Chondrocyte (in vitro differentiated cells): ENCODE data around the gene COX19. TPM values are rescaled to one million over a fixed set of nuclear protein-coding genes. Genes with fewer than 3 reads are reported as not detected.

Experiments used
- DNase-seq: peaks from one replicate; pipeline ENCODE4 v3.0.0; 2021; ENCODE audit warnings: mixed read lengths, low spot score
- H3K27ac Mint-ChIP-seq: one replicate; pipeline ENCODE4 v1.8.0; 2021; ENCODE audit warnings: mild to moderate bottlenecking, moderate library complexity, mixed read lengths; ENCODE audit not compliant: unreplicated experiment
- H3K27me3 Mint-ChIP-seq: 2 replicates; pipeline ENCODE4 v1.8.0; 2021; ENCODE audit warnings: low read depth, mixed read lengths
- H3K36me3 Mint-ChIP-seq: 2 replicates; pipeline ENCODE4 v1.8.0; 2021; ENCODE audit warnings: low read depth, mixed read lengths
- H3K4me1 Mint-ChIP-seq: 2 replicates; pipeline ENCODE4 v1.8.0; 2021; ENCODE audit warnings: low read depth, mild to moderate bottlenecking, mixed read lengths
- H3K4me3 Mint-ChIP-seq: one replicate; pipeline ENCODE4 v1.8.0; 2021; ENCODE audit warnings: mild to moderate bottlenecking, moderate library complexity, mixed read lengths; ENCODE audit not compliant: unreplicated experiment
- H3K9me3 Mint-ChIP-seq: 2 replicates; pipeline ENCODE4 v1.8.0; 2021; ENCODE audit warnings: low read depth, mixed read lengths
- total RNA-seq: library from RNA; stranded (reverse); gene quantifications from 3 replicates; pipeline ENCODE4 v1.2.1, GENCODE V29; 2021
- TF ChIP-seq, protein P1 (sequence below): fragments of 200-600 bp; sonication (generic); IDR thresholded peaks from 2 replicates; pipeline ENCODE4 v1.5.0; 2021; ENCODE audit warnings: antibody characterized with exemption, mild to moderate bottlenecking, moderate library complexity

COX19 gene
- total RNA-seq, 1 donor from 2014 or later = 9.6 TPM

DNA sequence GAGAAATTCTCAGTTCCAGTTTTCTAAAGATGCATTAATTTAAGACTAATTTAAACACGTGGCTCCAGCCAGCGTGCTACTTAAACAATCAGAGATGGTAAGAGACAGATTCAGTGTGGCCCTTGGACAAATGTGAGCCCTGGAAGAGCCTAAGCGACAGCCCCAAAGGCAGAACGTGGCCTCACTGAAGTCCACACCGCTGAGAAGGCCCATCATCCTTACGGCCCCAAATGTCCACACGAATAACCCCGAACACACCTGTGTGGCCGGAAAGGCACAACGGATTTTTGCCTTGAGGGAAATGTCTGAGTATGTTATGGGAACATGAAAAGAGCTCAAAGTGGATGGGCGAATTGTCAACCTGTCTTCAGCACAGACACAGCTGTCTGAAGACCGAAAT is 3.2 kb downstream of the COX19 start:
- peaks cover 13% of the 10 kb centered on the region for H3K4me1 Mint-ChIP-seq
- peaks cover 16% of the 10 kb centered on the region for H3K36me3 Mint-ChIP-seq
- no peak overlapping the region for H3K4me3 Mint-ChIP-seq
- H3K9me3 Mint-ChIP-seq = no peaks in the 10 kb centered on the region
- no peak overlapping the region for H3K27ac Mint-ChIP-seq
- DNase-seq = no peak
- H3K27me3 Mint-ChIP-seq = no peaks in the 10 kb centered on the region
- TF ChIP-seq, protein P1, sequence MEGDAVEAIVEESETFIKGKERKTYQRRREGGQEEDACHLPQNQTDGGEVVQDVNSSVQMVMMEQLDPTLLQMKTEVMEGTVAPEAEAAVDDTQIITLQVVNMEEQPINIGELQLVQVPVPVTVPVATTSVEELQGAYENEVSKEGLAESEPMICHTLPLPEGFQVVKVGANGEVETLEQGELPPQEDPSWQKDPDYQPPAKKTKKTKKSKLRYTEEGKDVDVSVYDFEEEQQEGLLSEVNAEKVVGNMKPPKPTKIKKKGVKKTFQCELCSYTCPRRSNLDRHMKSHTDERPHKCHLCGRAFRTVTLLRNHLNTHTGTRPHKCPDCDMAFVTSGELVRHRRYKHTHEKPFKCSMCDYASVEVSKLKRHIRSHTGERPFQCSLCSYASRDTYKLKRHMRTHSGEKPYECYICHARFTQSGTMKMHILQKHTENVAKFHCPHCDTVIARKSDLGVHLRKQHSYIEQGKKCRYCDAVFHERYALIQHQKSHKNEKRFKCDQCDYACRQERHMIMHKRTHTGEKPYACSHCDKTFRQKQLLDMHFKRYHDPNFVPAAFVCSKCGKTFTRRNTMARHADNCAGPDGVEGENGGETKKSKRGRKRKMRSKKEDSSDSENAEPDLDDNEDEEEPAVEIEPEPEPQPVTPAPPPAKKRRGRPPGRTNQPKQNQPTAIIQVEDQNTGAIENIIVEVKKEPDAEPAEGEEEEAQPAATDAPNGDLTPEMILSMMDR = no peak

GRCh38 chr7:970744-971143 is 4.6 kb downstream of the COX19 start:
- Mint-ChIP-seq H3K27ac (no peak overlapping the region), H3K36me3 (peaks cover 17% of the 10 kb centered on the region), H3K9me3 (no peaks in the 10 kb centered on the region), H3K4me3 (no peak overlapping the region), H3K4me1 (peaks cover 22% of the 10 kb centered on the region), H3K27me3 (no peaks in the 10 kb centered on the region)
- TF ChIP-seq, protein P1 = no peak
- DNase-seq = no peak

GRCh38 chr7:969403-969802 is 5.9 kb downstream of the COX19 start:
- Mint-ChIP-seq H3K27me3 (no peaks in the 10 kb centered on the region), H3K4me1 (peaks cover 32% of the 10 kb centered on the region), H3K4me3 (no peak overlapping the region), H3K36me3 (peaks cover 17% of the 10 kb centered on the region), H3K27ac (no peak overlapping the region), H3K9me3 (no peaks in the 10 kb centered on the region)
- TF ChIP-seq, protein P1 = no peak
- DNase-seq = no peak

- Mint-ChIP-seq H3K4me3 (no peak overlapping the region), H3K27ac (no peak overlapping the region), H3K36me3 (peaks cover 17% of the 10 kb centered on the region), H3K9me3 (no peaks in the 10 kb centered on the region), H3K27me3 (no peaks in the 10 kb centered on the region), H3K4me1 (peaks cover 30% of the 10 kb centered on the region)
- no peak for DNase-seq
- TF ChIP-seq, protein P1 = no peak
Measured at GRCh38 chr7:968205-969105, 6.9 kb downstream of the COX19 start.

GRCh38 chr7:967361-968082 is 7.8 kb downstream of the COX19 start:
- DNase-seq = no peak
- peaks cover 26% of the 10 kb centered on the region for H3K4me1 Mint-ChIP-seq
- no peak overlapping the region for H3K4me3 Mint-ChIP-seq
- no peaks in the 10 kb centered on the region for H3K27me3 Mint-ChIP-seq
- H3K36me3 Mint-ChIP-seq = peaks cover 17% of the 10 kb centered on the region
- H3K9me3 Mint-ChIP-seq = no peaks in the 10 kb centered on the region
- no peak overlapping the region for H3K27ac Mint-ChIP-seq
- TF ChIP-seq, protein P1 = no peak
